Right lobe of liver (tissue), 4 donors: ENCODE results near the gene TCN2.
"Not testable (repeated sequence)": the region's sequence is repeated elsewhere in the genome, so short reads cannot be mapped to it uniquely, and the experiment has no call there.

Source experiments
- POLR2A ChIP-seq: fragments of 450-650 bp; IDR thresholded peaks from one replicate; pipeline ENCODE4 v1.6.1; 2017; ENCODE audit warnings: antibody characterized with exemption, mild to moderate bottlenecking
- TF ChIP-seq, protein P1 (sequence below), 4 donors: fragments of 200-600 bp in 3 of 4; fragments of 450-650 bp in 1 of 4; IDR thresholded peaks; one replicate each; pipeline versions ENCODE4 v1.5.1 to v1.8.0; 2016 to 2022; ENCODE audit warnings: antibody characterized with exemption in 4 of 4, mild to moderate bottlenecking in 2 of 4
- donor health status: DM: no; HTN: no; CAD: no.
- donor health status: DM: no; HTN: no; CAD: no.
- donor health status: DM: no; HTN: yes; CAD: no.

DNA sequence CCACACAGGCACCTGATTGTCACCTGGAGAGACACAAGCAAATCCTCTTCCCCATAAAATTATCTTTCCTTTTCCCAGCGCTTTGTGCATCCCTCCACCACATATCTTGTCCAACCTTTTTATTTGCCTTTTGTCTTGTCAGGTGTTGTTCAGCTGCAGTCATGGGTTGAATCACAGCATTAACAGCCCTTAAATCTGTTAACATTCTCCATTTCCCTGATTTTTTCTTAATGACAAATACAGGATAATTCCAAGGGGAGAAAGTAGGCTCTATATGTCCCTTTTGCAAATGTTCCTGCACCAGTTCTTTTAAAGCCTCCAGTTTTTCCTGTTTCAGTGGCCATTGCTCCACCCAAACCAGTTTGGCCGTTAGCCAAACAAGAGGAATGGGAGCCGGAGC, 69.6 kb downstream of the TCN2 start:
- TF ChIP-seq, protein P1, sequence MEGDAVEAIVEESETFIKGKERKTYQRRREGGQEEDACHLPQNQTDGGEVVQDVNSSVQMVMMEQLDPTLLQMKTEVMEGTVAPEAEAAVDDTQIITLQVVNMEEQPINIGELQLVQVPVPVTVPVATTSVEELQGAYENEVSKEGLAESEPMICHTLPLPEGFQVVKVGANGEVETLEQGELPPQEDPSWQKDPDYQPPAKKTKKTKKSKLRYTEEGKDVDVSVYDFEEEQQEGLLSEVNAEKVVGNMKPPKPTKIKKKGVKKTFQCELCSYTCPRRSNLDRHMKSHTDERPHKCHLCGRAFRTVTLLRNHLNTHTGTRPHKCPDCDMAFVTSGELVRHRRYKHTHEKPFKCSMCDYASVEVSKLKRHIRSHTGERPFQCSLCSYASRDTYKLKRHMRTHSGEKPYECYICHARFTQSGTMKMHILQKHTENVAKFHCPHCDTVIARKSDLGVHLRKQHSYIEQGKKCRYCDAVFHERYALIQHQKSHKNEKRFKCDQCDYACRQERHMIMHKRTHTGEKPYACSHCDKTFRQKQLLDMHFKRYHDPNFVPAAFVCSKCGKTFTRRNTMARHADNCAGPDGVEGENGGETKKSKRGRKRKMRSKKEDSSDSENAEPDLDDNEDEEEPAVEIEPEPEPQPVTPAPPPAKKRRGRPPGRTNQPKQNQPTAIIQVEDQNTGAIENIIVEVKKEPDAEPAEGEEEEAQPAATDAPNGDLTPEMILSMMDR (IDR thresholded peaks at IDR 0.05), result not testable (repeated sequence)
- not testable (repeated sequence) for TF ChIP-seq POLR2A
